ENCODE measurements around the gene TSPAN6.

GRCh38 chrX:100586747-100587146 lies 49.9 kb downstream of the TSPAN6 start:
- TF ChIP-seq, protein P1, sequence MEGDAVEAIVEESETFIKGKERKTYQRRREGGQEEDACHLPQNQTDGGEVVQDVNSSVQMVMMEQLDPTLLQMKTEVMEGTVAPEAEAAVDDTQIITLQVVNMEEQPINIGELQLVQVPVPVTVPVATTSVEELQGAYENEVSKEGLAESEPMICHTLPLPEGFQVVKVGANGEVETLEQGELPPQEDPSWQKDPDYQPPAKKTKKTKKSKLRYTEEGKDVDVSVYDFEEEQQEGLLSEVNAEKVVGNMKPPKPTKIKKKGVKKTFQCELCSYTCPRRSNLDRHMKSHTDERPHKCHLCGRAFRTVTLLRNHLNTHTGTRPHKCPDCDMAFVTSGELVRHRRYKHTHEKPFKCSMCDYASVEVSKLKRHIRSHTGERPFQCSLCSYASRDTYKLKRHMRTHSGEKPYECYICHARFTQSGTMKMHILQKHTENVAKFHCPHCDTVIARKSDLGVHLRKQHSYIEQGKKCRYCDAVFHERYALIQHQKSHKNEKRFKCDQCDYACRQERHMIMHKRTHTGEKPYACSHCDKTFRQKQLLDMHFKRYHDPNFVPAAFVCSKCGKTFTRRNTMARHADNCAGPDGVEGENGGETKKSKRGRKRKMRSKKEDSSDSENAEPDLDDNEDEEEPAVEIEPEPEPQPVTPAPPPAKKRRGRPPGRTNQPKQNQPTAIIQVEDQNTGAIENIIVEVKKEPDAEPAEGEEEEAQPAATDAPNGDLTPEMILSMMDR (conservative IDR thresholded peaks at IDR 0.05 in 1 of 2, IDR thresholded peaks at IDR 0.05 in 1 of 2; ENCODE audit: low read depth in 1 of 2, low read length in 2 of 2) = no peak
- TF ChIP-seq EZH2 (IDR thresholded peaks at IDR 0.05; ENCODE audit: low read length, missing control alignments) = no peak
